SIG-M5 treated with dmso at 0.1 percent for 504 hours (cell line): ENCODE measurements around the gene MYO7B.

Source experiments
- DNase-seq: peaks from one replicate; lab custom pipeline; 2025; ENCODE audit not compliant: unreplicated experiment; lab: John Stamatoyannopoulos, UW

MYO7B gene

GRCh38 chr2:127675331-127676261, 140.1 kb downstream of the MYO7B start, which contains the start of gene LIMS2:
Gene LIMS2 (minus strand): TSS chr2:127675530. CDS start chr2:127675024, 506 bp downstream.
- DNase-seq = no peak

GRCh38 chr2:127676906-127677305, 141.4 kb downstream of the MYO7B start:
- no peak for DNase-seq

GRCh38 chr2:127678531-127678930, 143.0 kb downstream of the MYO7B start:
- no peak for DNase-seq

GRCh38 chr2:127678991-127679390, 143.5 kb downstream of the MYO7B start:
- no peak for DNase-seq

GRCh38 chr2:127679680-127680361, 144.3 kb downstream of the MYO7B start:
- DNase-seq = no peak

- DNase-seq = no peak
Observed at GRCh38 chr2:127680706-127681287, 145.3 kb downstream of the MYO7B start.

GRCh38 chr2:127681288-127681804, 145.9 kb downstream of the MYO7B start:
- no peak for DNase-seq

- no peak for DNase-seq
Observed at GRCh38 chr2:127681976-127682857, 146.7 kb downstream of the MYO7B start.

GRCh38 chr2:127683056-127683455, 147.6 kb downstream of the MYO7B start:
- no peak for DNase-seq

- no peak for DNase-seq
Observed at GRCh38 chr2:127683757-127684156, 148.3 kb downstream of the MYO7B start.

GRCh38 chr2:127685410-127686080, 150.1 kb downstream of the MYO7B start:
- DNase-seq = no peak
